NCI-H82 treated with DMSO at 0.1 percent for 48 hours (cell line): ENCODE data around the gene SOX12.

Source experiments
- DNase-seq: peaks from one replicate; lab custom pipeline; 2025; ENCODE audit not compliant: unreplicated experiment; lab: John Stamatoyannopoulos, UW

Gene SOX12

GRCh38 chr20:301886-302848, 23.2 kb upstream of the SOX12 start:
- no peak for DNase-seq

- DNase-seq = no peak
These were observed 19.6 kb upstream of the SOX12 start for GRCh38 chr20:305745-306144.

- no peak for DNase-seq
These were observed 16.8 kb upstream of the SOX12 start for GRCh38 chr20:308427-309038.

- DNase-seq = no peak
These were observed 16.0 kb upstream of the SOX12 start for GRCh38 chr20:309306-309840.

GRCh38 chr20:309841-310644, 15.3 kb upstream of the SOX12 start:
- DNase-seq = no peak

- no peak for DNase-seq
These were observed 14.7 kb upstream of the SOX12 start for GRCh38 chr20:310645-311044.

- no peak for DNase-seq
These were observed 13.7 kb upstream of the SOX12 start for GRCh38 chr20:311609-312008.

GRCh38 chr20:312067-312466, 13.3 kb upstream of the SOX12 start:
- no peak for DNase-seq

GRCh38 chr20:312866-313265, 12.5 kb upstream of the SOX12 start:
- DNase-seq = no peak

GRCh38 chr20:313402-313801, 11.9 kb upstream of the SOX12 start:
- no peak for DNase-seq

- DNase-seq = no peak
These were observed 11.4 kb upstream of the SOX12 start for GRCh38 chr20:313948-314347.

- DNase-seq = peak; percentile 80
These were observed 8.9 kb upstream of the SOX12 start for GRCh38 chr20:316316-317068.

- DNase-seq = peak; percentile 89
These were observed 941 bp upstream of the SOX12 start for GRCh38 chr20:324177-325044.

- DNase-seq = peak; percentile 55
These were observed 715 bp downstream of the SOX12 start for GRCh38 chr20:325889-326644.

GRCh38 chr20:326645-327185, 1.4 kb downstream of the SOX12 start:
- no peak for DNase-seq

- peak; percentile 92 for DNase-seq
These were observed 2.1 kb downstream of the SOX12 start for GRCh38 chr20:327186-328026.

- no peak for DNase-seq
These were observed 2.9 kb downstream of the SOX12 start for GRCh38 chr20:328027-328974.
